H9 (cell line): ENCODE measurements around the gene PPM1H. TPM values are rescaled to one million over a fixed set of nuclear protein-coding genes. Genes with fewer than 3 reads are reported as not detected.

Experiments
- DNase-seq: peaks from one replicate; pipeline ENCODE4 v3.0.0-alpha.2; 2017
- H2AFZ ChIP-seq: one replicate; pipeline ENCODE4 v1.6.1; 2013; ENCODE audit warnings: mild to moderate bottlenecking, low read length, control low read depth, moderate library complexity
- H2AK5ac ChIP-seq: 2 replicates; pipeline ENCODE4 v1.6.1; 2013; ENCODE audit warnings: low read length, control low read depth, mixed read lengths; ENCODE audit not compliant: insufficient read length
- H2BK120ac ChIP-seq: one replicate; pipeline ENCODE4 v1.6.1; 2013; ENCODE audit warnings: low read depth, mild to moderate bottlenecking, low read length, control low read depth, inconsistent platforms; ENCODE audit not compliant: poor library complexity, severe bottlenecking
- H2BK12ac ChIP-seq: 2 replicates; pipeline ENCODE4 v1.6.1; 2013; ENCODE audit warnings: low read length, control low read depth, mixed read lengths, low read depth; ENCODE audit not compliant: insufficient read length
- H2BK15ac ChIP-seq: 2 replicates; pipeline ENCODE4 v1.6.1; 2013; ENCODE audit warnings: low read depth, low read length, control low read depth
- H2BK20ac ChIP-seq: one replicate; pipeline ENCODE4 v1.6.1; 2013; ENCODE audit warnings: low read depth, mild to moderate bottlenecking, low read length, control low read depth, inconsistent platforms; ENCODE audit not compliant: poor library complexity, severe bottlenecking
- H2BK5ac ChIP-seq: 2 replicates; pipeline ENCODE4 v1.6.1; 2013; ENCODE audit warnings: low read length, control low read depth, mixed read lengths; ENCODE audit not compliant: insufficient read length
- H3K14ac ChIP-seq: 2 replicates; pipeline ENCODE4 v1.6.1; 2013; ENCODE audit warnings: low read length, control low read depth; ENCODE audit not compliant: insufficient read depth
- H3K18ac ChIP-seq: 2 replicates; pipeline ENCODE4 v1.6.1; 2013; ENCODE audit warnings: low read depth, mild to moderate bottlenecking, mixed read lengths, low read length, control low read depth; ENCODE audit not compliant: insufficient read length
- H3K23ac ChIP-seq: 2 replicates; pipeline ENCODE4 v1.6.1; 2013; ENCODE audit warnings: low read length, control low read depth, mixed read lengths, low read depth; ENCODE audit not compliant: insufficient read length
- H3K23me2 ChIP-seq: 2 replicates; pipeline ENCODE4 v1.6.1; 2013; ENCODE audit warnings: low read depth, mild to moderate bottlenecking, mixed read lengths, low read length, control low read depth; ENCODE audit not compliant: insufficient read length, poor library complexity, severe bottlenecking
- H3K27ac ChIP-seq: 2 replicates; pipeline ENCODE4 v1.5.1; 2013; ENCODE audit warnings: low read length, control low read depth, mixed read lengths, low read depth; ENCODE audit not compliant: insufficient read length
- H3K27me3 ChIP-seq: 2 replicates; pipeline ENCODE4 v1.6.1; 2013; ENCODE audit warnings: low read length, control low read depth, inconsistent platforms; ENCODE audit not compliant: insufficient read depth
- H3K4ac ChIP-seq: 2 replicates; pipeline ENCODE4 v1.6.1; 2013; ENCODE audit warnings: low read depth, mild to moderate bottlenecking, control low read depth, inconsistent platforms, low read length, moderate library complexity
- H3K4me1 ChIP-seq: 2 replicates; pipeline ENCODE4 v1.6.1; 2013; ENCODE audit warnings: low read length, control low read depth, inconsistent platforms; ENCODE audit not compliant: insufficient read depth
- H3K4me2 ChIP-seq: 2 replicates; pipeline ENCODE4 v1.6.1; 2013; ENCODE audit warnings: low read length, control low read depth, mixed read lengths; ENCODE audit not compliant: insufficient read length, insufficient read depth
- H3K56ac ChIP-seq: 2 replicates; pipeline ENCODE4 v1.6.1; 2013; ENCODE audit warnings: low read depth, mild to moderate bottlenecking, mixed read lengths, low read length, control low read depth; ENCODE audit not compliant: insufficient read length
- H3K79me1 ChIP-seq: 2 replicates; pipeline ENCODE4 v1.6.1; 2013; ENCODE audit warnings: low read depth, mild to moderate bottlenecking, moderate library complexity, low read length, control low read depth, inconsistent platforms; ENCODE audit not compliant: insufficient read depth, poor library complexity, severe bottlenecking
- H3K79me2 ChIP-seq: 2 replicates; pipeline ENCODE4 v1.6.1; 2013; ENCODE audit warnings: low read length, control low read depth, inconsistent platforms; ENCODE audit not compliant: insufficient read depth
- H3K9ac ChIP-seq: 2 replicates; pipeline ENCODE4 v1.6.1; 2013; ENCODE audit warnings: low read length, control low read depth, mixed read lengths; ENCODE audit not compliant: insufficient read length; ENCODE audit errors: extremely low read depth
- H3K9me3 ChIP-seq: one replicate; pipeline ENCODE4 v1.6.1; 2013; ENCODE audit warnings: low read depth, low read length, inconsistent platforms; ENCODE audit not compliant: control insufficient read depth
- H3T11ph ChIP-seq: one replicate; pipeline ENCODE4 v1.6.1; 2013; ENCODE audit warnings: mild to moderate bottlenecking, low read length, control low read depth, inconsistent platforms
- H4K20me1 ChIP-seq: one replicate; pipeline ENCODE4 v1.6.1; 2013; ENCODE audit not compliant: control insufficient read depth, insufficient read length, insufficient read depth
- H4K5ac ChIP-seq: 2 replicates; pipeline ENCODE4 v1.6.1; 2013; ENCODE audit warnings: low read depth, mild to moderate bottlenecking, mixed read lengths, low read length, control low read depth; ENCODE audit not compliant: insufficient read length
- H4K8ac ChIP-seq: replicated peaks from 2 replicates; pipeline ENCODE4 v1.6.1; 2013; ENCODE audit warnings: low read length, control low read depth, mixed read lengths, low read depth; ENCODE audit not compliant: insufficient read length
- H4K91ac ChIP-seq: 2 replicates; pipeline ENCODE4 v1.6.1; 2013; ENCODE audit warnings: low read depth, mild to moderate bottlenecking, moderate library complexity, mixed read lengths, low read length, control low read depth; ENCODE audit not compliant: insufficient read length
- H3K27ac Mint-ChIP-seq, 3 experiments: 2 replicates in 2 of 3; 3 replicates in 1 of 3; pipeline ENCODE4 v1.8.0; 2020 to 2021; ENCODE audit warnings: mixed read lengths in 3 of 3, mild to moderate bottlenecking in 1 of 3, moderate library complexity in 1 of 3
- H3K27me3 Mint-ChIP-seq: 2 replicates; pipeline ENCODE4 v1.8.0; 2021; ENCODE audit warnings: low read depth, mild to moderate bottlenecking, moderate library complexity, mixed read lengths
- H3K36me3 Mint-ChIP-seq, 3 experiments: 2 replicates in 2 of 3; 3 replicates in 1 of 3; pipeline ENCODE4 v1.8.0; 2020 to 2021; ENCODE audit warnings: low read depth in 3 of 3, mixed read lengths in 3 of 3; ENCODE audit not compliant: insufficient read depth in 1 of 3
- H3K4me1 Mint-ChIP-seq, 2 experiments: 2 replicates each; pipeline ENCODE4 v1.8.0; 2020; ENCODE audit warnings: mixed read lengths in 2 of 2
- H3K4me3 Mint-ChIP-seq, 2 experiments: 2 replicates in 1 of 2; 3 replicates in 1 of 2; pipeline ENCODE4 v1.8.0; 2020 to 2021; ENCODE audit warnings: mild to moderate bottlenecking in 2 of 2, mixed read lengths in 2 of 2, moderate library complexity in 1 of 2
- H3K9me3 Mint-ChIP-seq, 2 experiments: 2 replicates in 1 of 2; 3 replicates in 1 of 2; pipeline ENCODE4 v1.8.0; 2020; ENCODE audit warnings: mild to moderate bottlenecking in 2 of 2, mixed read lengths in 2 of 2, moderate library complexity in 1 of 2
- WGBS: extraction: QIAGEN DNeasy Blood & Tissue Kit; methylation state at CpG from one replicate; pipeline ENCODE4 v1.1.7; 2013; ENCODE audit warnings: missing lambda C conversion rate, low lambda C conversion rate, mixed read lengths; ENCODE audit not compliant: insufficient read length; ENCODE audit errors: extremely low coverage; 5-methylcytosine and 5-hydroxymethylcytosine counted together
- total RNA-seq: library from RNA; stranded (reverse); gene quantifications from 2 replicates; pipeline ENCODE4 v1.2.1, GENCODE V29; 2021
- TF ChIP-seq, protein P1 (sequence below): fragments of 200-600 bp; sonication (generic); conservative IDR thresholded peaks from 3 replicates; pipeline ENCODE4 v1.8.0; 2021; ENCODE audit warnings: antibody characterized with exemption, mild to moderate bottlenecking

PPM1H gene
- total RNA-seq, 1 experiment from 2014 or later, result 22.1 TPM

DNA sequence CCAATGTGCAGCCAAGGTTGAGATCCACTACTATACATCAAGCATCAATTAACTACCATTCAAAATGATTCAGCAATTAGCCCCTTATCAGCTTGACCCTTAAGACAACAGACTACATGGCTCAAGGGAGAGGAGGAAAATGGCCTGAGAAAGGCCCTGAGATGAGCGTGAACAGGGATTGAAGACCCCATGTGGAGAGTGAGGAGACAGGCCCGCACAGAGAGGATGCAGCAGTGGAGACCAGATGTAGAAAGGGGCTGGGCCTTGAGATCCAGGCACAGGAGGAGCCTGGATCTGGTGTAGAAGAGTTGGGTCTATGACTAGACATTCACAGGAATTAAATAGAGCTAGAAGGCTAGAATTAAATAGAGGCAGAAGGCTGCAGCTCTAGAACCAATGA, 239.3 kb downstream of the PPM1H start:
- Histone ChIP-seq H3K79me2 (no peaks in the 10 kb centered on the region), H2BK5ac (no peak overlapping the region), H2BK120ac (no peak overlapping the region), H4K20me1 (no peaks in the 10 kb centered on the region), H4K91ac (no peak overlapping the region), H4K8ac (no peak overlapping the region), H3K56ac (no peak overlapping the region), H3K9ac (no peak overlapping the region), H3K4me1 (no peaks in the 10 kb centered on the region), H3K4me2 (no peak overlapping the region), H3K14ac (no peak overlapping the region), H3K4ac (no peak overlapping the region), H3K9me3 (no peaks in the 10 kb centered on the region), H3K27me3 (no peaks in the 10 kb centered on the region), H4K5ac (no peak overlapping the region), H3K23ac (no peak overlapping the region), H3K18ac (no peak overlapping the region), H2BK20ac (no peak overlapping the region), H2BK15ac (no peak overlapping the region), H3K23me2 (no peaks in the 10 kb centered on the region), H3T11ph (no peak overlapping the region), H2AK5ac (no peak overlapping the region), H3K79me1 (no peaks in the 10 kb centered on the region), H2BK12ac (no peak overlapping the region), H3K27ac (no peak overlapping the region), H2AFZ (no peak overlapping the region)
- TF ChIP-seq, protein P1, sequence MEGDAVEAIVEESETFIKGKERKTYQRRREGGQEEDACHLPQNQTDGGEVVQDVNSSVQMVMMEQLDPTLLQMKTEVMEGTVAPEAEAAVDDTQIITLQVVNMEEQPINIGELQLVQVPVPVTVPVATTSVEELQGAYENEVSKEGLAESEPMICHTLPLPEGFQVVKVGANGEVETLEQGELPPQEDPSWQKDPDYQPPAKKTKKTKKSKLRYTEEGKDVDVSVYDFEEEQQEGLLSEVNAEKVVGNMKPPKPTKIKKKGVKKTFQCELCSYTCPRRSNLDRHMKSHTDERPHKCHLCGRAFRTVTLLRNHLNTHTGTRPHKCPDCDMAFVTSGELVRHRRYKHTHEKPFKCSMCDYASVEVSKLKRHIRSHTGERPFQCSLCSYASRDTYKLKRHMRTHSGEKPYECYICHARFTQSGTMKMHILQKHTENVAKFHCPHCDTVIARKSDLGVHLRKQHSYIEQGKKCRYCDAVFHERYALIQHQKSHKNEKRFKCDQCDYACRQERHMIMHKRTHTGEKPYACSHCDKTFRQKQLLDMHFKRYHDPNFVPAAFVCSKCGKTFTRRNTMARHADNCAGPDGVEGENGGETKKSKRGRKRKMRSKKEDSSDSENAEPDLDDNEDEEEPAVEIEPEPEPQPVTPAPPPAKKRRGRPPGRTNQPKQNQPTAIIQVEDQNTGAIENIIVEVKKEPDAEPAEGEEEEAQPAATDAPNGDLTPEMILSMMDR, result no peak
- peaks cover 5% of the 10 kb centered on the region in 2 experiments; a peak in 3 of 4 replicates for H3K4me1 Mint-ChIP-seq
- H3K9me3 Mint-ChIP-seq, result no peaks in the 10 kb centered on the region
- no CpG with 5 or more reads among the region's 2 CpGs for WGBS
- H3K36me3 Mint-ChIP-seq, result peaks cover 24 to 29% (median 27%) of the 10 kb centered on the region in 3 experiments
- no peaks in the 10 kb centered on the region for H3K27me3 Mint-ChIP-seq
- no peak for DNase-seq
- no peak overlapping the region for H3K4me3 Mint-ChIP-seq
- no peak overlapping the region; a peak in 1 of 7 replicates for H3K27ac Mint-ChIP-seq
